Stimulated activated CD4-positive, alpha-beta T cell treated with anti-CD3 and anti-CD28 coated beads, Interleukin-2, amount 100 ng/mL, for 24 hours (primary cell): ENCODE data around the gene HTRA3.

ENCODE experiments used
- DNase-seq, 2 donors: peaks; one replicate each; pipeline ENCODE4 v3.0.0-alpha.2; 2020

The HTRA3 gene

GRCh38 chr4:8315435-8316250, 46.1 kb downstream of the HTRA3 start:
- DNase-seq = peak in 1 of 2 donors; percentile 12

- DNase-seq = no peak
Observed at GRCh38 chr4:8316251-8316771, 46.8 kb downstream of the HTRA3 start.

GRCh38 chr4:8316911-8317351, 47.4 kb downstream of the HTRA3 start:
- peak in 1 of 2 donors; percentile 8 for DNase-seq

GRCh38 chr4:8317474-8317873, 47.9 kb downstream of the HTRA3 start:
- DNase-seq = no peak

- DNase-seq = no peak
Observed at GRCh38 chr4:8318509-8318908, 49.0 kb downstream of the HTRA3 start.

GRCh38 chr4:8319061-8319460, 49.5 kb downstream of the HTRA3 start:
- no peak for DNase-seq

GRCh38 chr4:8319731-8320385, 50.3 kb downstream of the HTRA3 start:
- DNase-seq = no peak

GRCh38 chr4:8320386-8320750, 50.8 kb downstream of the HTRA3 start:
- DNase-seq = no peak

GRCh38 chr4:8321220-8321619, 51.7 kb downstream of the HTRA3 start:
- DNase-seq = no peak

GRCh38 chr4:8321771-8322170, 52.2 kb downstream of the HTRA3 start:
- no peak for DNase-seq

GRCh38 chr4:8322794-8323704, 53.5 kb downstream of the HTRA3 start:
- peak in 1 of 2 donors; percentile 4 for DNase-seq

GRCh38 chr4:8323947-8324555, 54.5 kb downstream of the HTRA3 start:
- peak in 1 of 2 donors; percentile 8 for DNase-seq

GRCh38 chr4:8324640-8325239, 55.2 kb downstream of the HTRA3 start:
- DNase-seq = no peak

GRCh38 chr4:8325291-8325973, 55.9 kb downstream of the HTRA3 start:
- DNase-seq = no peak

GRCh38 chr4:8326206-8326605, 56.7 kb downstream of the HTRA3 start:
- no peak for DNase-seq

- no peak for DNase-seq
Observed at GRCh38 chr4:8328456-8328855, 58.9 kb downstream of the HTRA3 start.

GRCh38 chr4:8328866-8329559, 59.5 kb downstream of the HTRA3 start:
- DNase-seq = no peak

- no peak for DNase-seq
Observed at GRCh38 chr4:8329560-8329858, 60.0 kb downstream of the HTRA3 start.

- no peak for DNase-seq
Observed at GRCh38 chr4:8329859-8330761, 60.6 kb downstream of the HTRA3 start.
